SK-N-MC (cell line): ENCODE data around the gene LHX3.

Experiments used
- EZH2 ChIP-seq: fragments of 200-600 bp; sonication (generic); IDR thresholded peaks from one replicate; pipeline ENCODE4 v1.6.1; 2017; ENCODE audit warnings: antibody characterized with exemption
- POLR2AphosphoS5 ChIP-seq: IDR thresholded peaks from 2 replicates; pipeline ENCODE4 v1.6.1; 2012; ENCODE audit warnings: mild to moderate bottlenecking, low read depth, low read length, borderline replicate concordance

DNA sequence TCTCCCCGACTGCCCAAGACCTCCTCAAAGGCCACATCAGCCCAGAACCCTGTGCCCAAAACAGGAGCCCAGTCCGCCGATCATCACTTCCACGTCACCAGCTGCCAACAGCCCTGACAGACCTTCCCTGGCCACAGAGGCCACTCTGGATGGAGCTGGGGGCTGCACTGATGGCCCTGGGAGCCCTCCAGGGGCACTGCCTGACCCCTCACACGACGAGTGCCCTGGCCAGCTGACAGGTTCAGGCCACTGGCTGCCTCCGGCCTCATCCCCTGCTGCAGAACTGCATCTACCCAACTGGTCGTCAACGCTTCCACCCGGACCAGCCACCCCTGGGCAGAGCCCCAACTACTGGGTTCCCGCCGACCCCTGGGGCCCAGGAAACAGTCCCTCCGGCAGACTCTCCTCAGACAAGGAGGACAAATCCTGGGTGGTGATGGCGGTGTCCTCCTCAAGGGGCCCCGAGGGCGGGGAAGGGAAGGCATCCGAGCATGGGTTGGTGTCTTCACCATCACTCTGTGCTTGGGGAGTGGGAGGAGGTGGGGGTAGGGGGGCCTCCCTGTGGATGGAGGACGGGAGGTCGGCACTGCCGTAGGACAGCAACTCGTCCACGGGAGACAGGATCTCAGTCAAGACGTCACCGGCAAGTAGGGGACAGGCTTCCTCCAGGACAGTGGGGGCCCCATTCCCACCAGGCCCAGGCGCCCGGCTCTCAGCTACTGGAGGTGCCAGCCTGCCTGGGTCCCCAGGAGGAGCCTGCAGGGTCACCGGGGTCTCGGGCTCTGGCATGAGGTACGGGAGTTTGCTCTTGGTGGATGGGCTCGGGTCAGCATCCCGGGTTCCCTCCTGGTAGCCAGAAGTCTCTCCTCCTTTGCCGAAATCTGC is 48.6 kb upstream of the LHX3 start:
- no peak for TF ChIP-seq POLR2AphosphoS5
- TF ChIP-seq EZH2, result no peak
